Activated CD4-positive, alpha-beta T cell treated with anti-CD3 and anti-CD28 coated beads, Interleukin-2, amount 10 ng/mL, durations not matched to agents 24 days and 14 days (primary cell): ENCODE measurements around the gene STEAP1B. TPM values are rescaled to one million over a fixed set of nuclear protein-coding genes. Genes with fewer than 3 reads are reported as not detected.

Source experiments
- DNase-seq: peaks from one replicate; pipeline ENCODE4 v3.0.0; 2022
- H3K27ac Mint-ChIP-seq: one replicate; pipeline ENCODE4 v1.8.0; 2022; ENCODE audit warnings: mild to moderate bottlenecking, mixed read lengths
- H3K27me3 Mint-ChIP-seq: one replicate; pipeline ENCODE4 v1.8.0; 2022; ENCODE audit warnings: mixed read lengths
- H3K36me3 Mint-ChIP-seq: one replicate; pipeline ENCODE4 v1.8.0; 2022; ENCODE audit warnings: low read depth, mild to moderate bottlenecking, mixed read lengths
- H3K4me1 Mint-ChIP-seq: one replicate; pipeline ENCODE4 v1.8.0; 2021; ENCODE audit warnings: mixed read lengths
- H3K4me3 Mint-ChIP-seq: one replicate; pipeline ENCODE4 v1.8.0; 2022; ENCODE audit warnings: mild to moderate bottlenecking, moderate library complexity, mixed read lengths
- H3K9me3 Mint-ChIP-seq: one replicate; pipeline ENCODE4 v1.8.0; 2021; ENCODE audit warnings: mixed read lengths
- intact Hi-C: fragments of 100-400 bp; cut with micrococcal nuclease; formaldehyde crosslinking; loops from one replicate; pipeline ENCODE4 v1.15.1; 2023
- total RNA-seq: library from RNA; stranded (reverse); gene quantifications from 2 replicates; pipeline ENCODE4 v1.2.3, GENCODE V29; 2022

Gene STEAP1B
- total RNA-seq, 1 donor from 2014 or later = 0.21 TPM

DNA sequence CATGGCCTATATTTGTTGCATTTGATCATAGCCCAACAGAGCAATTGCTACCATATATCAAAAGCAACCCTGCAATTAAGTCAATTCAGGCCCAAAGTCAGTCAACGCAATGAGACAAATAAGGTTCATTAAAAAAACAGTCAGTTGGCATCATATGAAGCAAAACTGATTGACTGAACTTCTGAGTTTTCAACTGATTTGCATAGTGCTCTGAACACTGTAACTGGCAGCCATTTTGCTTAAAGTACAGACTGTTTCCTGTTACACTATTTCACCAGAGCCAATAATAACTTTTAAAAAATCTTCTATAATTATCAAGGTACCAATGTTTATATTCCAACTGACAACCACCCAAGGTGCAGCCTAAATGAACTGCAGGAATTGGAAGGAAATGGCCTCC is 74.6 kb downstream of the STEAP1B start:
- intact Hi-C loops = no loop called here
- Mint-ChIP-seq H3K4me1 (no peaks in the 10 kb centered on the region), H3K36me3 (no peaks in the 10 kb centered on the region), H3K4me3 (no peak overlapping the region), H3K27ac (no peak overlapping the region), H3K9me3 (no peaks in the 10 kb centered on the region), H3K27me3 (peaks cover 1% of the 10 kb centered on the region)
- no peak for DNase-seq

DNA sequence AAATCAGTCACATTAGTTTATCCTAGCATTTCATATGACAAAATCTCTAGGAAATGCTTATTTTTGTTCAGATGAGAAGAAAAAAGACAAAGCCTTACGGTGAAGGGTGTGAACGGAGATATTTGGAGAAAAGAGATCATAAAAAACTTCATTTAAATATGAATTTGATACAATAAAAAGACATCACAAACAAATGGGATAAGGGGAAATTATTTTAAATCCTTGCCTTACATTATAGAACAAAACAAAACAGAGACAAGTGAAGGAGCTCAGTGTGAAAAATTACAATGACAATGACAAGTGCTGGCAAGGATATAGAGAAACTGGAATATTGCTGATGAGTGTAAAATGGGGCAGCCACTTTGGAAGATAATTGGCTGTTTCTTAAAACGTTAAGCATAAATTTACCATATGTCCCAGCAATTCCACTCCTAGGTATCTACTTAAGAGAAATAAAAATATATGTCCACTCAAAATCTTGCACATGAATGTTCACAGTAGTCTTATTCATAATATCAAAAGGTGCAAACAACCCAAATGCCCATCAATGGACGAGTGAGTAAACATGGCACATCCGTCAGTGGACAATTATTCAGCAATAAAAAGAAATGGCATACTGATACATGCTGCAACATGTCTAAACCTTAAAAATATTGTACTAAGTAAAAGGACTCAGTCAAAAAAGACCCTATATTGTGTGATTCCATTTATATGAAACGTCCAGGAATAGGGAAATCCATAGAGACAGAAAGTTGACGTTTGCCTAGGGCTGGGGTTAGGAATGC is 77.0 kb downstream of the STEAP1B start:
- no peaks in the 10 kb centered on the region for H3K4me1 Mint-ChIP-seq
- H3K36me3 Mint-ChIP-seq = no peaks in the 10 kb centered on the region
- H3K27me3 Mint-ChIP-seq = no peaks in the 10 kb centered on the region
- intact Hi-C loops = no loop called here
- DNase-seq = no peak
- no peak overlapping the region for H3K27ac Mint-ChIP-seq
- H3K4me3 Mint-ChIP-seq = no peak overlapping the region
- no peaks in the 10 kb centered on the region for H3K9me3 Mint-ChIP-seq

DNA sequence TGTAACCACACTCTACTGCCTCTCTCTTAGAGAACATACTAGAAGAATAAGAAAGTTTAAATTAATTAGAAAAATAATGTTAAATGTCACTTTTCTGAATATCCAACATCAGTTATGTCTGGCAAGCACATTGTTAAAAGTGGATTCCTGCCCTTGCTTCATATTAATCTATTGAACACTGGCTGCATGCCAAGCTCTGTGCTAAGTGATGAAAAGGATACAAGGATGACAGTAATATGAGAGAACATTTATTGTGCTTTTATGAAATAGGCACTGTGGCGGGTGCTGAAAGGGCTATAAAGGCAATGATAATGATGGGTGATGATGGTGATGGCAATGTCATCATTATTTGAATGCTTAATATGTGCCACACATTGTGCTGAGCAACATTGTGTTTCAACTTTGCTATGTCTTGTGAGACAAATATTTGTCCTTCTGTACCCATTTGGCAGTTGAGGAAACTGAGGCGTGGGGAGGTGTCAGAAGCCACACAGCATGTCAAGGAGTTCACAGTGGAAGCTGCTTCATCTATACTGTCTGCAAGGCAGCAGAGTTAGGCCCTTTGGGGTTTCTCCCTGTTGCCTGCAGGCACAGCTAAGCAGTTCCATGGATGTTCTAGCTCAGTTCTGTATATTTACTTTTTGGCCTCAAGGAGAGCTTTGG is 78.9 kb downstream of the STEAP1B start:
- intact Hi-C loops = no loop called here
- Mint-ChIP-seq H3K9me3 (no peaks in the 10 kb centered on the region), H3K27me3 (peaks cover 9% of the 10 kb centered on the region), H3K4me3 (no peak overlapping the region), H3K4me1 (no peaks in the 10 kb centered on the region), H3K36me3 (no peaks in the 10 kb centered on the region), H3K27ac (no peak overlapping the region)
- no peak for DNase-seq

DNA sequence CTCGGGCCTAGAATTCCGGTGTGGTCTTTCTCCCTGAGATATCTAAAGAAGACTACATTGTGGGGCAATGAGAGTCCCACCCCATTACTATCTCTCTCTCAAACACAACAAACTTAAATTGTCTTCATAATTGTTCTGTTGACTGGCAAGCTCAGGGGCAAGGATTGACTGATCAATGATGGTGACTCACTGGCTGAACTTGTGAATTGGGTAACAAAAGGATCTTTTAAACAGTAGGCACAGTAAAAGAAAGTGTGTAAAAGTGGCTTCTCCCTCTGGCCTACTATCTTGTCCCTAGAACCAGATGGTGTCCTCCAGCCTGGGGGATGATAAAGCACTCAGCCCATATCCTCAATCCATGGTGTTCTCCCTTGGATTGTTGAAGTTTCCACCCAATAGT is 80.0 kb downstream of the STEAP1B start:
- Mint-ChIP-seq H3K4me3 (no peak overlapping the region), H3K4me1 (no peaks in the 10 kb centered on the region), H3K9me3 (no peaks in the 10 kb centered on the region), H3K36me3 (no peaks in the 10 kb centered on the region), H3K27ac (no peak overlapping the region), H3K27me3 (peaks cover 9% of the 10 kb centered on the region)
- DNase-seq = no peak
- intact Hi-C loops = no loop called here

GRCh38 chr7:22419488-22419887 is 80.5 kb downstream of the STEAP1B start:
- intact Hi-C loops = no loop called here
- H3K27me3 Mint-ChIP-seq = peaks cover 10% of the 10 kb centered on the region
- H3K27ac Mint-ChIP-seq = no peak overlapping the region
- no peak for DNase-seq
- no peaks in the 10 kb centered on the region for H3K4me1 Mint-ChIP-seq
- H3K36me3 Mint-ChIP-seq = no peaks in the 10 kb centered on the region
- H3K9me3 Mint-ChIP-seq = no peaks in the 10 kb centered on the region
- no peak overlapping the region for H3K4me3 Mint-ChIP-seq

- no peaks in the 10 kb centered on the region for H3K36me3 Mint-ChIP-seq
- no peaks in the 10 kb centered on the region for H3K9me3 Mint-ChIP-seq
- peaks cover 11% of the 10 kb centered on the region for H3K27me3 Mint-ChIP-seq
- no peak overlapping the region for H3K27ac Mint-ChIP-seq
- DNase-seq = no peak
- intact Hi-C loops = no loop called here
- H3K4me1 Mint-ChIP-seq = no peaks in the 10 kb centered on the region
- no peak overlapping the region for H3K4me3 Mint-ChIP-seq
Observed at GRCh38 chr7:22418251-22419046, 81.5 kb downstream of the STEAP1B start.

- Mint-ChIP-seq H3K36me3 (no peaks in the 10 kb centered on the region), H3K4me1 (no peaks in the 10 kb centered on the region), H3K27me3 (peaks cover 11% of the 10 kb centered on the region), H3K9me3 (no peaks in the 10 kb centered on the region), H3K4me3 (no peak overlapping the region), H3K27ac (no peak overlapping the region)
- no peak for DNase-seq
- intact Hi-C loops = no loop called here
Observed at GRCh38 chr7:22417841-22418240, 82.1 kb downstream of the STEAP1B start.

GRCh38 chr7:22417349-22417748 is 82.6 kb downstream of the STEAP1B start:
- no peaks in the 10 kb centered on the region for H3K36me3 Mint-ChIP-seq
- H3K4me3 Mint-ChIP-seq = no peak overlapping the region
- no peak for DNase-seq
- H3K9me3 Mint-ChIP-seq = no peaks in the 10 kb centered on the region
- peaks cover 11% of the 10 kb centered on the region for H3K27me3 Mint-ChIP-seq
- H3K27ac Mint-ChIP-seq = no peak overlapping the region
- H3K4me1 Mint-ChIP-seq = no peaks in the 10 kb centered on the region
- intact Hi-C loops = no loop called here

- Mint-ChIP-seq H3K4me1 (no peaks in the 10 kb centered on the region), H3K27ac (no peak overlapping the region), H3K36me3 (no peaks in the 10 kb centered on the region), H3K9me3 (no peaks in the 10 kb centered on the region), H3K27me3 (peaks cover 13% of the 10 kb centered on the region), H3K4me3 (no peak overlapping the region)
- intact Hi-C loops = no loop called here
- DNase-seq = no peak
Observed at GRCh38 chr7:22414424-22414823, 85.6 kb downstream of the STEAP1B start.

GRCh38 chr7:22413211-22413610 is 86.8 kb downstream of the STEAP1B start:
- intact Hi-C loops = no loop called here
- Mint-ChIP-seq H3K36me3 (no peaks in the 10 kb centered on the region), H3K9me3 (no peaks in the 10 kb centered on the region), H3K27me3 (peaks cover 15% of the 10 kb centered on the region), H3K27ac (no peak overlapping the region), H3K4me1 (no peaks in the 10 kb centered on the region), H3K4me3 (no peak overlapping the region)
- DNase-seq = no peak

DNA sequence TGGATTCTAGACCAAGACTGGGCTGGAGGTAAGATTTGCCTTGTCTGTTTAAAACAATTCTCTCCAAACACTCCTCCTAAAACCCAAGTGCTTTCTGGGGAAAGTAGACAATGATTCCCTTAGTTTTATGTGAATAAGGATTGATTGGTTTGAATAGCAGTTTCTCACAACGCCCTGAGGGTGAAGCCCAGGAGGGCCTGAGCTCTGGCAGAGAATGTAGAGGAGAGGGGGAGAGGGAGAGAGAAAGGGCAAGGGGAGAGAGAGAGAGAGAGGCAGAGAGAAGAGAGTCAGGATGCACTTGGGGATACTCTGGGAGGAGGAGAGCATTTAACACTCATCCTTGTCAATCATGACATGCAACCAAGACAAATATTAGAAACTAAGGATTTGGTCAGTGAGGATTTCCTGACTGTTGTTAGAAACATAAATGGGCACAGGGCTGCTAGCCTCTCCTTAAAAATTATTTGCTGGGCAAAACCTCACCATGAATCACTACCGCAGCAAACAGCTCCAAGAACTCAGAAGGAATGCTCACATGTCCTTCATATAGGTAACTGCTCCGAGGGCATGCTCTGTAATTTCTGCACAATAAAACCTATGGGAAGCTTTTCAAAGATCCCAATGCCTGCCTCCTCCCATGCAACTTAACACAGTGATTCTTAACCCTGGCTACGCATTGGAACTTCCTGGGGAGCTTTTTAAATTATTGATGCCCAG is 87.9 kb downstream of the STEAP1B start:
- no peaks in the 10 kb centered on the region for H3K36me3 Mint-ChIP-seq
- no peak overlapping the region for H3K27ac Mint-ChIP-seq
- H3K9me3 Mint-ChIP-seq = no peaks in the 10 kb centered on the region
- peaks cover 13% of the 10 kb centered on the region for H3K27me3 Mint-ChIP-seq
- H3K4me1 Mint-ChIP-seq = no peaks in the 10 kb centered on the region
- intact Hi-C loops = no loop called here
- H3K4me3 Mint-ChIP-seq = no peak overlapping the region
- no peak for DNase-seq

GRCh38 chr7:22406715-22407114 is 93.3 kb downstream of the STEAP1B start:
- H3K27ac Mint-ChIP-seq = no peak overlapping the region
- intact Hi-C loops = no loop called here
- no peak overlapping the region for H3K4me3 Mint-ChIP-seq
- DNase-seq = no peak
- H3K27me3 Mint-ChIP-seq = peaks cover 2% of the 10 kb centered on the region
- no peaks in the 10 kb centered on the region for H3K9me3 Mint-ChIP-seq
- H3K4me1 Mint-ChIP-seq = peaks cover 4% of the 10 kb centered on the region
- no peaks in the 10 kb centered on the region for H3K36me3 Mint-ChIP-seq

- DNase-seq = no peak
- intact Hi-C loops = no loop called here
- no peaks in the 10 kb centered on the region for H3K9me3 Mint-ChIP-seq
- H3K27me3 Mint-ChIP-seq = peaks cover 5% of the 10 kb centered on the region
- H3K4me3 Mint-ChIP-seq = no peak overlapping the region
- no peak overlapping the region for H3K27ac Mint-ChIP-seq
- no peaks in the 10 kb centered on the region for H3K36me3 Mint-ChIP-seq
- H3K4me1 Mint-ChIP-seq = peaks cover 4% of the 10 kb centered on the region
Observed at GRCh38 chr7:22404421-22405023, 95.5 kb downstream of the STEAP1B start.
